Neuronal stem cell (in vitro differentiated cells): ENCODE data around the gene SMC1A.

Source experiments
- DNase-seq: peaks from one replicate; pipeline ENCODE4 v3.0.0-alpha.2; 2013; ENCODE audit warnings: low spot score
- H2AFZ ChIP-seq: one replicate; pipeline ENCODE4 v1.6.1; 2013; ENCODE audit warnings: mild to moderate bottlenecking, low read length, inconsistent platforms
- H2AK5ac ChIP-seq: 2 replicates; pipeline ENCODE4 v1.6.1; 2013; ENCODE audit warnings: low read depth, mild to moderate bottlenecking, inconsistent platforms, low read length, moderate library complexity, mixed read lengths
- H2BK120ac ChIP-seq: 2 replicates; pipeline ENCODE4 v1.6.1; 2013; ENCODE audit warnings: low read depth, mild to moderate bottlenecking, inconsistent platforms, low read length, moderate library complexity, mixed read lengths
- H2BK12ac ChIP-seq: one replicate; pipeline ENCODE4 v1.6.1; 2013; ENCODE audit warnings: low read length, inconsistent platforms
- H2BK15ac ChIP-seq: 2 replicates; pipeline ENCODE4 v1.6.1; 2013; ENCODE audit warnings: mild to moderate bottlenecking, low read length, inconsistent platforms, mixed read lengths
- H2BK5ac ChIP-seq: one replicate; pipeline ENCODE4 v1.6.1; 2013; ENCODE audit warnings: inconsistent platforms, mild to moderate bottlenecking, low read length, moderate library complexity
- H3K14ac ChIP-seq: one replicate; pipeline ENCODE4 v1.6.1; 2013; ENCODE audit warnings: low read length, inconsistent platforms
- H3K18ac ChIP-seq: 2 replicates; pipeline ENCODE4 v1.6.1; 2013; ENCODE audit warnings: low read length, inconsistent platforms
- H3K23ac ChIP-seq: 2 replicates; pipeline ENCODE4 v1.6.1; 2013; ENCODE audit warnings: low read depth, mild to moderate bottlenecking, mixed read lengths, low read length, inconsistent platforms; ENCODE audit not compliant: poor library complexity
- H3K27ac ChIP-seq: replicated peaks from 3 replicates; pipeline ENCODE4 v1.5.1; 2013; ENCODE audit warnings: low read length, inconsistent platforms
- H3K27me3 ChIP-seq, 3 experiments: 2 replicates each; pipeline ENCODE4 v1.6.1; 2013; ENCODE audit warnings: low read length in 3 of 3, mild to moderate bottlenecking in 2 of 3, inconsistent platforms in 1 of 3, low read depth in 1 of 3, mixed read lengths in 1 of 3, moderate library complexity in 1 of 3; ENCODE audit not compliant: control insufficient read depth in 3 of 3, insufficient read depth in 3 of 3
- H3K36me3 ChIP-seq, 2 donors: replicated peaks in 1 of 2; 2 replicates each; pipeline ENCODE4 v1.6.1; 2013; ENCODE audit warnings: low read length in 2 of 2; ENCODE audit not compliant: control insufficient read depth in 2 of 2, insufficient read depth in 2 of 2
- H3K4ac ChIP-seq: 2 replicates; pipeline ENCODE4 v1.6.1; 2013; ENCODE audit warnings: inconsistent platforms, mild to moderate bottlenecking, low read length, moderate library complexity
- H3K4me1 ChIP-seq, 2 donors: 1 replicate in 1 of 2; 2 replicates in 1 of 2; pipeline ENCODE4 v1.6.1; 2013; ENCODE audit warnings: low read length in 2 of 2, low read depth in 1 of 2; ENCODE audit not compliant: control insufficient read depth in 2 of 2, insufficient read depth in 1 of 2
- H3K4me2 ChIP-seq: one replicate; pipeline ENCODE4 v1.6.1; 2013; ENCODE audit warnings: mild to moderate bottlenecking, low read length, inconsistent platforms; ENCODE audit not compliant: insufficient read depth, poor library complexity, severe bottlenecking
- H3K4me3 ChIP-seq, 2 donors: 2 replicates each; pipeline ENCODE4 v1.5.1; 2013; ENCODE audit warnings: low read length in 2 of 2, mild to moderate bottlenecking in 2 of 2, inconsistent platforms in 1 of 2, moderate library complexity in 1 of 2
- H3K79me1 ChIP-seq: one replicate; pipeline ENCODE4 v1.6.1; 2013; ENCODE audit warnings: low read depth, mild to moderate bottlenecking, inconsistent platforms, low read length, moderate library complexity
- H3K9ac ChIP-seq: one replicate; pipeline ENCODE4 v1.6.1; 2013; ENCODE audit warnings: mild to moderate bottlenecking, low read depth, low read length, inconsistent platforms; ENCODE audit not compliant: poor library complexity
- H3K9me3 ChIP-seq, 2 donors: replicated peaks in 1 of 2; 2 replicates each; pipeline versions ENCODE3 to v1.6.1; 2013; ENCODE audit warnings: low read length in 2 of 2, mild to moderate bottlenecking in 2 of 2, inconsistent platforms in 1 of 2, low read depth in 1 of 2, mixed read lengths in 1 of 2, moderate library complexity in 1 of 2; ENCODE audit not compliant: control insufficient read depth in 2 of 2, insufficient read depth in 1 of 2
- H4K8ac ChIP-seq: one replicate; pipeline ENCODE4 v1.6.1; 2013; ENCODE audit warnings: low read depth, mild to moderate bottlenecking, inconsistent platforms, low read length, moderate library complexity
- H4K91ac ChIP-seq: one replicate; pipeline ENCODE4 v1.6.1; 2013; ENCODE audit warnings: low read length, low read depth, mild to moderate bottlenecking, inconsistent platforms; ENCODE audit not compliant: poor library complexity
- WGBS, 2 donors: extraction: QIAGEN DNeasy Blood & Tissue Kit; methylation state at CpG; one replicate each; pipeline ENCODE4 v1.1.7; 2013; ENCODE audit warnings: missing lambda C conversion rate in 2 of 2, mixed read lengths in 1 of 2; ENCODE audit not compliant: insufficient read length in 2 of 2, insufficient replicate concordance in 1 of 2; ENCODE audit errors: extremely low coverage in 2 of 2; 5-methylcytosine and 5-hydroxymethylcytosine counted together

Gene SMC1A

DNA sequence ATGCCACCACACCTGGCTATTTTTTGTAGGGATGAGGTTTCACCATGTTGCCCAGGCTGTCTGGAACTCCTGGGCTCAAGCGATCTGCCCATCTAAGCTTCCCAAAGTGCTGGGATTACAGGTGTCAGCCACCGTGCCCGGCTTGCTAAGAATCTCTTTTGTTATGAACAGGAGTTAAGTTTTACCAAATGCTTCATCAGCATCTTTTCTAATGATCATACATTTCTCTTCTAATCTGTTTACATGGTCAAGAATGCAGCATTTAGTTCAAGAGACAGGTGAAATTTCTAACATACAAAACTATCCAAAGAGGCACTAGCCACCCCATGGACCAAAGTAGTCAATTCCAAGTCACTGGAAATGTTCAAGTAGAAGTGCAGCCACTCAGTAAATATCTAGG, 88.6 kb downstream of the SMC1A start:
- Histone ChIP-seq H3K79me1 (no peaks in the 10 kb centered on the region), H3K9ac (no peak overlapping the region), H3K14ac (no peak overlapping the region), H3K4me1 (peaks cover 0 to 2% of the 10 kb centered on the region in 2 donors), H2BK5ac (no peak overlapping the region), H2BK15ac (no peak overlapping the region), H2AFZ (no peak overlapping the region), H3K4me3 (no peak overlapping the region), H3K27ac (no peak overlapping the region), H3K36me3 (no peaks in the 10 kb centered on the region), H3K27me3 (peaks cover 0 to 11% (median 0%) of the 10 kb centered on the region in 3 experiments), H3K4me2 (no peak overlapping the region), H2BK12ac (no peak overlapping the region), H4K8ac (no peak overlapping the region), H3K18ac (no peak overlapping the region), H2AK5ac (no peak overlapping the region), H3K9me3 (no peaks in the 10 kb centered on the region), H4K91ac (no peak overlapping the region), H2BK120ac (no peak overlapping the region), H3K4ac (no peak overlapping the region), H3K23ac (no peak overlapping the region)
- WGBS, 2 donors = no CpG with 5 or more reads among the region's 3 CpGs
- DNase-seq = no peak

DNA sequence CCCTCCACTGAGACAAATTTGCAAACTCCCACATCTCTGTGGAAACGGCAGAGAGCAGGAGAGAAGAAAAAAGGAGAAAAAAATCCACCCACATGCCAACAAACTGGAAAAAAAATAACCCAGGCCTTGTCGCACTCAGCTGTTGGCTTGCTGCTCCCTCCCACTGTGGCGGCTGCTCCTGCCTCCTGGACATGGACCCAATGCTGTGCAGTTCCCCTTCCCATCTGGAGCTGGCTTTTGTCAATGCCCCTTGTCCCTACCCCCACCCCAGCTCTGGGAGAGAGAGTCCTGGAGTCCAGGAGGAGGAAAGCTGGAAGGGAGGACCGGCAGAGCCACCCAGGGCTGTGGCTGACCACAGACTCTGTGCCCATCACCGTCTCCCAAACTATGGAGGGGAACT, 90.2 kb downstream of the SMC1A start:
- Histone ChIP-seq H2BK15ac (no peak overlapping the region), H2AK5ac (no peak overlapping the region), H3K18ac (no peak overlapping the region), H3K23ac (no peak overlapping the region), H3K9ac (no peak overlapping the region), H3K14ac (no peak overlapping the region), H3K4me2 (no peak overlapping the region), H2BK120ac (no peak overlapping the region), H3K4ac (no peak overlapping the region), H3K4me3 (no peak overlapping the region), H3K9me3 (no peaks in the 10 kb centered on the region), H3K79me1 (no peaks in the 10 kb centered on the region), H4K91ac (no peak overlapping the region), H3K27me3 (peaks cover 0 to 11% (median 0%) of the 10 kb centered on the region in 3 experiments), H2BK5ac (no peak overlapping the region), H4K8ac (no peak overlapping the region), H3K27ac (no peak overlapping the region), H2BK12ac (no peak overlapping the region), H3K36me3 (no peaks in the 10 kb centered on the region), H2AFZ (peak overlapping the region; percentile 47), H3K4me1 (peaks cover 0 to 2% of the 10 kb centered on the region in 2 donors)
- no CpG with 5 or more reads among the region's 5 CpGs for WGBS, 2 donors
- no peak for DNase-seq

DNA sequence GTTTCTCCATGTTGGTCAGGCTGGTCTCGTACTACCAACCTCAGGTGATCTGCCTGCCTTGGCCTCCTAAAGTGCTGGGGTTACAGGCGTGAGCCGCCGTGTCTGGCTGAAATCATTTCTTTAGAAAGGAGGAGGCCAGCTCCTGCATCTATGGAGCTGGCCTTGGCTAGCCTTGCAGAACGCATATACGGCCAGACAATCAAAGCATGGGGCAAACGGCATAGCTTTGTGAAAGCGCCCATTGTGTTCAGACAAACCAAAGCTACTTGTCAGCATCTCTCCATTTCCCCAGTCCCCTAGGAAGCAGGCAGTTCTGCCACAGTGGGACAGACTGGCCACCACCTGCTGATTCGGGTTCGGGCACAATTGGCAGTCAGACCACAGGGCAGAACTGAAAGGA, 92.1 kb downstream of the SMC1A start:
- H3K4me2 ChIP-seq = no peak overlapping the region
- H3K4me1 ChIP-seq = peaks cover 0 to 2% of the 10 kb centered on the region in 2 donors
- H2BK5ac ChIP-seq = no peak overlapping the region
- H3K23ac ChIP-seq = no peak overlapping the region
- H2BK15ac ChIP-seq = no peak overlapping the region
- H2BK120ac ChIP-seq = no peak overlapping the region
- H2AFZ ChIP-seq = peak overlapping the region; percentile 13
- no peak for DNase-seq
- peaks cover 0 to 15% (median 0%) of the 10 kb centered on the region in 3 experiments for H3K27me3 ChIP-seq
- no peak overlapping the region for H3K4ac ChIP-seq
- no peak overlapping the region for H3K9ac ChIP-seq
- H4K91ac ChIP-seq = no peak overlapping the region
- H3K79me1 ChIP-seq = no peaks in the 10 kb centered on the region
- no peak overlapping the region for H2BK12ac ChIP-seq
- H3K27ac ChIP-seq = no peak overlapping the region
- no peak overlapping the region for H2AK5ac ChIP-seq
- no peak overlapping the region for H3K14ac ChIP-seq
- H3K36me3 ChIP-seq = no peaks in the 10 kb centered on the region
- WGBS, 2 donors = no CpG with 5 or more reads among the region's 10 CpGs
- no peak overlapping the region for H3K18ac ChIP-seq
- H4K8ac ChIP-seq = no peak overlapping the region
- no peak overlapping the region for H3K4me3 ChIP-seq
- no peaks in the 10 kb centered on the region for H3K9me3 ChIP-seq

DNA sequence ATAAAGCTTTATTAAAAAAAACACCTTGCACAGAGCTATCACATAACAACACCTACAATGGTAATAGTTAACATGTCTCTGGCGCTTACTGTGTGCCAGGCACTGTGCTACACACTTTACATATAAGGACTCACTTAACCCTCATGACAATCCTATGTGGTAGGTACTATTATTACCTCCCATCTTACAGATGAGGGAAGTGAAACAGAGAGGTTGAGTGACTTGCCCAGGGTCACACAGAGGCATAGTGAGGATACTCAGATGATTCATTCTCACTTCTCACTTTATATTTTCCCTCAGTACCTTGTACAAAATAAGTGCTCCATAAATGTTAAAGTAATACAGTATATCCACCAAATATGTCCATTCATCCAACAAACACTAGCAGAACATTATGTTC, 97.7 kb downstream of the SMC1A start:
- H3K18ac ChIP-seq = no peak overlapping the region
- H2BK5ac ChIP-seq = no peak overlapping the region
- no peaks in the 10 kb centered on the region for H3K9me3 ChIP-seq
- no peak overlapping the region for H2AK5ac ChIP-seq
- H3K9ac ChIP-seq = no peak overlapping the region
- no peak overlapping the region for H4K8ac ChIP-seq
- DNase-seq = no peak
- WGBS, 2 donors = no CpG with 5 or more reads among the region's 1 CpG
- H3K4me1 ChIP-seq = peaks cover 0 to 3% of the 10 kb centered on the region in 2 donors
- H3K4me3 ChIP-seq = no peak overlapping the region
- H3K14ac ChIP-seq = no peak overlapping the region
- H3K23ac ChIP-seq = no peak overlapping the region
- no peak overlapping the region for H2BK120ac ChIP-seq
- no peak overlapping the region for H2BK12ac ChIP-seq
- no peak overlapping the region for H2BK15ac ChIP-seq
- no peak overlapping the region for H3K4me2 ChIP-seq
- H4K91ac ChIP-seq = no peak overlapping the region
- no peaks in the 10 kb centered on the region for H3K36me3 ChIP-seq
- H2AFZ ChIP-seq = no peak overlapping the region
- no peaks in the 10 kb centered on the region for H3K79me1 ChIP-seq
- peaks cover 4 to 38% (median 28%) of the 10 kb centered on the region in 3 experiments for H3K27me3 ChIP-seq
- H3K4ac ChIP-seq = no peak overlapping the region
- H3K27ac ChIP-seq = no peak overlapping the region
